ENCODE results near the gene CTAG2.

GRCh38 chrX:154696676-154697045, 43.3 kb upstream of the CTAG2 start:
- TF ChIP-seq YY1 (IDR thresholded peaks at IDR 0.05) (no peak), REST (IDR thresholded peaks at IDR 0.05) (no peak), CTCF (IDR thresholded peaks at IDR 0.05; ENCODE audit: low read depth, low read length, missing input control) (no peak), RAD21 (IDR thresholded peaks at IDR 0.05) (no peak), SP1 (IDR thresholded peaks at IDR 0.05) (no peak), JUND (IDR thresholded peaks at IDR 0.05) (no peak), RXRA (IDR thresholded peaks at IDR 0.05) (no peak)

All from liver (tissue), 3 donors.